Esophagus muscularis mucosa (tissue), 3 donors: ENCODE data around the gene GDF9.
A peak's percentile ranks its signal among the peaks of the same experiment; 100 is the strongest.

Experiments
- POLR2A ChIP-seq: fragments of 450-650 bp; IDR thresholded peaks from one replicate; pipeline ENCODE4 v1.6.1; 2017; ENCODE audit warnings: antibody characterized with exemption, moderate library complexity, mild to moderate bottlenecking, low read depth
- TF ChIP-seq, protein P1 (sequence below), 3 experiments: fragments of 200-600 bp in 2 of 3; fragments of 450-650 bp in 1 of 3; sonication (generic) in 2 of 3; IDR thresholded peaks; one replicate each; pipeline ENCODE4 v1.5.1; 2017 to 2019; ENCODE audit warnings: antibody characterized with exemption in 3 of 3, mild to moderate bottlenecking in 2 of 3, moderate library complexity in 1 of 3

DNA sequence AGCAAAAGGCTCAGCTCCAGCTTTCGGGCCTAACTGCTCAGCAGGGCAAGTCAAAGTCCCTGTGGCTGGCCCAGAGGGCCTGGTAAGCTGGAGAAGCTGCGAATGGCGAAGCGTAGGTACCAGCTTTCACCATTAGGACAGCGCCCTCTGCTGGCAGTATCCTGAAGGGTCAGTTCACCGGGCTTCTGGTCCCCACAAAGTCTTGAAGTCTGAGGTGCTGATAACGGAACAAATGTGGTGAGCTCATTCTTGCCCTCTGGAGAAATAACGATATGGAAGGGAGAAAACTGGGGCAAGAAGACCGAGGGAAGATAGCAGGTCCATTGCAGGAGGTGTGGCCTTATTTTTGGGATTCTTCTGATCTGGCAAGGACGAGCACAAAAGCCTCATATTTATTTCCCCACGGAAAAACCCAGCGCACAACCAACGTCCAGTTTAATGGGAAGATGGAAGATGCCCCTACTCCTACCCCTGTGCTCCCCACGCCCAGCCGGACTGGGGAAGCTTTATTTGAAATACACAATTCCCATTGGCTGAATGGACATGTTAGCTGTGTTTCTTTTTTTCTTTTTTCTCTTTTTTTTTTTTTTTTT, 46.0 kb downstream of the GDF9 start:
- TF ChIP-seq, protein P1, sequence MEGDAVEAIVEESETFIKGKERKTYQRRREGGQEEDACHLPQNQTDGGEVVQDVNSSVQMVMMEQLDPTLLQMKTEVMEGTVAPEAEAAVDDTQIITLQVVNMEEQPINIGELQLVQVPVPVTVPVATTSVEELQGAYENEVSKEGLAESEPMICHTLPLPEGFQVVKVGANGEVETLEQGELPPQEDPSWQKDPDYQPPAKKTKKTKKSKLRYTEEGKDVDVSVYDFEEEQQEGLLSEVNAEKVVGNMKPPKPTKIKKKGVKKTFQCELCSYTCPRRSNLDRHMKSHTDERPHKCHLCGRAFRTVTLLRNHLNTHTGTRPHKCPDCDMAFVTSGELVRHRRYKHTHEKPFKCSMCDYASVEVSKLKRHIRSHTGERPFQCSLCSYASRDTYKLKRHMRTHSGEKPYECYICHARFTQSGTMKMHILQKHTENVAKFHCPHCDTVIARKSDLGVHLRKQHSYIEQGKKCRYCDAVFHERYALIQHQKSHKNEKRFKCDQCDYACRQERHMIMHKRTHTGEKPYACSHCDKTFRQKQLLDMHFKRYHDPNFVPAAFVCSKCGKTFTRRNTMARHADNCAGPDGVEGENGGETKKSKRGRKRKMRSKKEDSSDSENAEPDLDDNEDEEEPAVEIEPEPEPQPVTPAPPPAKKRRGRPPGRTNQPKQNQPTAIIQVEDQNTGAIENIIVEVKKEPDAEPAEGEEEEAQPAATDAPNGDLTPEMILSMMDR (IDR thresholded peaks at IDR 0.05), result peak; percentile 83 to 94 (median 85)
- TF ChIP-seq POLR2A, result no peak
